BJ (cell line): Measurements from ENCODE around the gene HACE1. TPM values are rescaled to one million over a fixed set of nuclear protein-coding genes. Genes with fewer than 3 reads are reported as not detected.

Source experiments
- CTCF ChIA-PET: fragments of 350-600 bp; formaldehyde crosslinking; extraction: SDS; loops from one replicate; lab custom pipeline; 2021; ENCODE audit warnings: antibody characterized with exemption, inconsistent platforms; lab: Yijun Ruan, JAX
- POLR2A ChIA-PET: fragments of 300-600 bp; sonication (Branson Sonifier 250); formaldehyde crosslinking; extraction: SDS; loops from one replicate; lab custom pipeline; 2021; ENCODE audit warnings: antibody characterized with exemption; lab: Charles Lee
- DNase-seq: peaks from one replicate; pipeline ENCODE4 v3.0.0-alpha.2; 2011; ENCODE audit warnings: low read depth
- H3K27me3 ChIP-seq: 2 replicates; pipeline ENCODE4 v1.6.0; 2011; ENCODE audit warnings: low read length; ENCODE audit not compliant: control insufficient read depth, insufficient read depth
- H3K36me3 ChIP-seq: 2 replicates; pipeline ENCODE4 v1.5.1; 2011; ENCODE audit warnings: low read length; ENCODE audit not compliant: control insufficient read depth, insufficient read depth
- H3K4me3 ChIP-seq: 2 replicates; pipeline ENCODE4 v1.5.1; 2011; ENCODE audit warnings: low read depth, mild to moderate bottlenecking, control low read depth, low read length
- polyA plus RNA-seq: library from polyadenylated mRNA; depleted of rRNA; stranded (reverse); fragments of >200 nt; gene quantifications from 2 replicates; pipeline ENCODE4 v1.2.3, GENCODE V29; 2011
- TF ChIP-seq, protein P1 (sequence below): IDR thresholded peaks from 2 replicates; pipeline ENCODE4 v1.5.1; 2011; ENCODE audit warnings: low read depth, mild to moderate bottlenecking, control low read depth, inconsistent platforms, low read length, moderate library complexity; ENCODE audit not compliant: insufficient read depth

HACE1 gene
- polyA plus RNA-seq, 1 experiment, result 6.8 TPM

DNA sequence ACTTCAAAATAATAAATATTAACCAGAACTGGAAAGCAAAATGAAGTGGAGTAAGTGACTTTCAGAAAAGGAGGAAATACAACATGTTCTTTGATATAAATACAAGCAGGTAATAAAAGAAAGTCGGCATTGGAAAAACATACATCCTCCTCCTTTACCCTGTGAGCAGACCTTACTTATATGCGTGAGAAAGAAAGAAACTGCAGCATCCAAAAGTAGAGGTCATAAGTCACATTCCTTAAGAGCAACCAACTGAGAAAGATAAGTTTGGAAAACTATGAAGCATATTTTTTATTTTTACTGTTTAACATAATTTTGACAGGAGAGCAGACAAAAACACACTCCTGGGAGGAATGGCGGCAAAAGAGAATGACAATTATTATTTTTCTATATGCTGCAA is 155.5 kb downstream of the HACE1 start:
- H3K27me3 ChIP-seq, result no peaks in the 10 kb centered on the region
- no peak overlapping the region for H3K4me3 ChIP-seq
- H3K36me3 ChIP-seq, result no peaks in the 10 kb centered on the region
- CTCF ChIA-PET, result no interaction called here
- no peak for DNase-seq
- TF ChIP-seq, protein P1, sequence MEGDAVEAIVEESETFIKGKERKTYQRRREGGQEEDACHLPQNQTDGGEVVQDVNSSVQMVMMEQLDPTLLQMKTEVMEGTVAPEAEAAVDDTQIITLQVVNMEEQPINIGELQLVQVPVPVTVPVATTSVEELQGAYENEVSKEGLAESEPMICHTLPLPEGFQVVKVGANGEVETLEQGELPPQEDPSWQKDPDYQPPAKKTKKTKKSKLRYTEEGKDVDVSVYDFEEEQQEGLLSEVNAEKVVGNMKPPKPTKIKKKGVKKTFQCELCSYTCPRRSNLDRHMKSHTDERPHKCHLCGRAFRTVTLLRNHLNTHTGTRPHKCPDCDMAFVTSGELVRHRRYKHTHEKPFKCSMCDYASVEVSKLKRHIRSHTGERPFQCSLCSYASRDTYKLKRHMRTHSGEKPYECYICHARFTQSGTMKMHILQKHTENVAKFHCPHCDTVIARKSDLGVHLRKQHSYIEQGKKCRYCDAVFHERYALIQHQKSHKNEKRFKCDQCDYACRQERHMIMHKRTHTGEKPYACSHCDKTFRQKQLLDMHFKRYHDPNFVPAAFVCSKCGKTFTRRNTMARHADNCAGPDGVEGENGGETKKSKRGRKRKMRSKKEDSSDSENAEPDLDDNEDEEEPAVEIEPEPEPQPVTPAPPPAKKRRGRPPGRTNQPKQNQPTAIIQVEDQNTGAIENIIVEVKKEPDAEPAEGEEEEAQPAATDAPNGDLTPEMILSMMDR, result no peak
- POLR2A ChIA-PET, result no interaction called here

DNA sequence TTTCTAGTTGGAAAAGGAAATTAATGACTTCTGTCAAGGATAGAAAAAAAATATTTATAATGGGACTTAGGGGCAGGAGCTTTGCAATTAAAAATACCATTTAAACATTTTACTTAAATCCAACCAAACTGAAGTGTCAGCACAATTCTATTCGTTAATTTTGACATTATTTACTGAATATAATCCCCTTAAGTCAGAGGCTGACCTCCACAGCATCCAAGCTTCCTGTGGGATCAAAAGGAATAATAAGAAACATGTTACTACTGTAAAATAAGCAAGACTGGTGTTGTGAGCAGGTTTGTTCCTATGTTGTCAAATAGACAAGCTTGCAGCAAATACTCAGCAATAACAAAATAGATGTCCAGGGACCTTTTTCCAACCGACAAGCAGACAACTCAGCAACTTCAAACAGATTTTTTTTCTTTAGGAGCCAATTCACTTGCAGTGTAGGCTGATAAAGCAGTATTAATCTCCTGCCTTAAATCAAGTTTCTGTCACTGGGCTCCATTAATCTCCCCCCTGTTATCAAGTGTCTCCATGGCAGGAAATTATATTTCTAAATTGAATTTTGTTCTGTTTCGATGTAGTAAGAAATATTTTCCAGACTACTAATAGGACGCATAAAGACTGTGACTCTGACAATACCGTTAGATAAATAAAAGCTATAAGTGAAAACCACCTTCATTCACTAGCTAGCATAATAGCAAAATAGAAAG is 157.4 kb downstream of the HACE1 start:
- ChIA-PET CTCF (no interaction called here), POLR2A (no interaction called here)
- Histone ChIP-seq H3K4me3 (no peak overlapping the region), H3K27me3 (no peaks in the 10 kb centered on the region), H3K36me3 (no peaks in the 10 kb centered on the region)
- TF ChIP-seq, protein P1, result no peak
- no peak for DNase-seq

DNA sequence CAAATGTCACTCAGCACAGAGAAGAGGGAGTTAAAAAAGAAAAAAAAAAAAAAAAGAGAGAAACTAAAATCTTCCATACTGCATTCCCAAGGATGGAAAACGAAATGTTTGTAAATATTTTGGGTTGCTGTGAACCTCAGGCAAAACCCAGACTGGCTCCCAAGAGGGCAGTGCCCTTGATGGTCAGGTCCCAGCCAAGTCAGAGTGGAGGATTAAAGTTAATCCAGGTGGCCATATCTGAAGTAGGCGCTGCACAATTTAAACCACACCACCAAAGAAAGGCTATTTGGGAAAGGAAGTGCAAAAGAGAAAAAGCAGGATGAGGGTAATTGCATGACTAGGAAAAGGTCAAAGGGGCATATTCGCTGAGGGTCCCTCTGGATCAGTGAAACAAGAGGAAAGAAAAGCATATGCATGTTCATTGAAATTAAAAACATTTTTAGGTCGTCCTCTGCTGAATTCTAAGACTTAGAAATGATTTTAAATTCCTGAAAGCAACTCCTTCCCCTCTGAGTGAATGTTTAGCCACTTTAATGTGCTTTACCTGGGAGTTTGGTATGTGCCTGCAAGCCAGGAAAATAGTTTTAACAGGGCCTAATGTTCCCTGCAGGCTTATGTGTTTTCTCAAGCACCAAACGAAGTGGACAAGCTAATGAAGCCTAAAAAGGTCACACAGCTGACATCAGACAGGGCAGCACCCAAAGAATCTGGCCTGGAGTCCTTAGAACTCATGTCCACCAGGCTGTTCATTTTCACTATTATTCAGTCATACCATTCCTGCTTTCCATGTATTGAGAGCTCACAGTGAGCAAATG is 159.1 kb downstream of the HACE1 start:
- H3K4me3 ChIP-seq, result no peak overlapping the region
- H3K36me3 ChIP-seq, result no peaks in the 10 kb centered on the region
- POLR2A ChIA-PET, result no interaction called here
- TF ChIP-seq, protein P1, result no peak
- H3K27me3 ChIP-seq, result no peaks in the 10 kb centered on the region
- CTCF ChIA-PET, result no interaction called here
- DNase-seq, result no peak

DNA sequence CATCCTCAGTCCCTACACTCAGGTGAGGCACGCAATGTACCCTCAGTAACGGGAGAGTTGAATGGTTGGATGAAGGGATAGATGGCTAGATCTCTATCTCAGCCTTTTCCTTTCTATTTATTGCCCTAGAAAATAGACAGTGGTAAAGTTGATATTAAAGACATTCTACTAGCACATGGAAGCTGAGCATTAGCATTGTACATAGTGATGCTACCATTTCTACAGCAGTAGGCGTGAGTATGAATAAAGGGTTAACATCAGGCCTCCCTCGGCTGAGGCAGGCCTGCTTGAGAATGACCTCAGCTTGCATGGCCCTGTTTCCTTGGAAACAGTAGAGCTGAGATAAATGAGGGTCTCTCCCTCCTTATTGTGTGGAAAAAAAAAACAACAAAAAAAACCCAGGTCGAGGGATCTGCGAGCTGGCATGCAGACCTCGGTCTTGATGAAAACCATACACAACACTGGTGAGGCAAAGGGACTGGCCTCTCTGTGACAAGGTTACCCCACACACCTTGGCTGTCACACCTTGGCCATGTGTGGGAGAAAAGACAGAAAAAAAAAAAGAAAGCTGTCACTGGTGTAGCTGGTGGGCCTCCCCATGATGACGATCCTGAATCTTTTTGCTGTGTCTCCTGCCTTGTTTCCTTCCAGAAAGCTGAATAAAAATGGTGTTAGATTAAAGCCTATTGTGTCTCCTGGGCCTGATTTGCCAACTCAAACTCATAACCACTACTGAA is 160.0 kb downstream of the HACE1 start:
- no peak for DNase-seq
- Histone ChIP-seq H3K36me3 (no peaks in the 10 kb centered on the region), H3K4me3 (no peak overlapping the region), H3K27me3 (no peaks in the 10 kb centered on the region)
- TF ChIP-seq, protein P1, result no peak
- ChIA-PET POLR2A (no interaction called here), CTCF (no interaction called here)

DNA sequence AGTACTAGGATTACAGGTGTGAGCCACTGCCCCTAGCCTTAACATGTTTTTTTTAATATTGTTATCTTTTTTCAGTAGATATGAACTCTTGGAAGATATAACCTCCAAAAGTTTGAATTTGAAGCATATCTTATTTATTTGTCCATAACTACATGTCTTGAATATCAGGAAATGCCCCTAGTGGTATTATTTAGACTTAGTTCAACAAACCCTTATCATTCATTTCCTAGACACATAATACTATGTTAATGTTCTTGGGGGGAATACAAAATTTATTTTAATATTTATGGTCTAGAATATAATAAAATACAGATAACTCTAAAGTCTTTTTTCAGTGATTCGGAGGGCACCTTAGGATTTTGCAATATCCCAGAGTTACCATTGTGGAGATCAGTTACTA is 160.7 kb downstream of the HACE1 start:
- Histone ChIP-seq H3K36me3 (no peaks in the 10 kb centered on the region), H3K27me3 (no peaks in the 10 kb centered on the region), H3K4me3 (no peak overlapping the region)
- POLR2A ChIA-PET, result no interaction called here
- TF ChIP-seq, protein P1, result no peak
- CTCF ChIA-PET, result no interaction called here
- no peak for DNase-seq
